WTC11 (cell line): ENCODE data around the gene ZNF324B. TPM values are rescaled to one million over a fixed set of nuclear protein-coding genes. Genes with fewer than 3 reads are reported as not detected.

Source experiments
- ATAC-seq: fragments of 200-7000 bp; cut with Tn5 transposase; 2 replicates; pipeline ENCODE4 v1.10.0; 2021; ENCODE audit warnings: mild to moderate bottlenecking, moderate library complexity
- CTCF ChIA-PET: fragments of 300-600 bp; sonication (Branson Sonifier 250); formaldehyde crosslinking; loops from one replicate; lab custom pipeline; 2021; ENCODE audit warnings: antibody characterized with exemption; lab: Charles Lee
- POLR2A ChIA-PET: fragments of 350-600 bp; sonication (Branson Sonifier 250); formaldehyde crosslinking; loops from one replicate; lab custom pipeline; 2021; ENCODE audit warnings: antibody characterized with exemption; lab: Charles Lee
- DNase-seq: peaks from one replicate; pipeline ENCODE4 v3.0.0; 2021; ENCODE audit warnings: low spot score
- H3K27ac Mint-ChIP-seq: 2 replicates; pipeline ENCODE4 v1.8.0; 2021; ENCODE audit warnings: mixed read lengths
- H3K27me3 Mint-ChIP-seq: 2 replicates; pipeline ENCODE4 v1.8.0; 2021; ENCODE audit warnings: low read depth, mild to moderate bottlenecking, moderate library complexity, mixed read lengths
- H3K36me3 Mint-ChIP-seq: 2 replicates; pipeline ENCODE4 v1.8.0; 2021; ENCODE audit warnings: mixed read lengths
- H3K4me1 Mint-ChIP-seq: 2 replicates; pipeline ENCODE4 v1.8.0; 2022; ENCODE audit warnings: mixed read lengths
- H3K4me3 Mint-ChIP-seq: 2 replicates; pipeline ENCODE4 v1.8.0; 2021; ENCODE audit warnings: mild to moderate bottlenecking, moderate library complexity, mixed read lengths
- H3K9me3 Mint-ChIP-seq: 2 replicates; pipeline ENCODE4 v1.8.0; 2021; ENCODE audit warnings: mixed read lengths
- AFF4 ChIP-seq: sonication (generic); formaldehyde crosslinking; IDR thresholded peaks from 2 replicates; pipeline ENCODE4 v1.8.1; 2023; ENCODE audit warnings: mild to moderate bottlenecking, missing genetic modification reagents, borderline replicate concordance
- AR ChIP-seq: fragments of 250-450 bp; sonication (Bioruptor Pico); IDR thresholded peaks from 2 replicates; pipeline ENCODE4 v1.9.0; 2021; ENCODE audit warnings: mild to moderate bottlenecking
- ATF6 ChIP-seq: sonication (generic); formaldehyde crosslinking; IDR thresholded peaks from 2 replicates; pipeline ENCODE4 v1.8.1; 2023; ENCODE audit warnings: mild to moderate bottlenecking, missing genetic modification reagents
- CDX4 ChIP-seq: fragments of 250-450 bp; sonication (Bioruptor Pico); IDR thresholded peaks from 2 replicates; pipeline ENCODE4 v1.9.0; 2021; ENCODE audit warnings: moderate library complexity, mild to moderate bottlenecking, inconsistent platforms, borderline replicate concordance
- E2F4 ChIP-seq: sonication (generic); formaldehyde crosslinking; IDR thresholded peaks from 2 replicates; pipeline ENCODE4 v1.8.1; 2022; ENCODE audit warnings: low read depth, mild to moderate bottlenecking, moderate library complexity, missing genetic modification reagents, borderline replicate concordance
- FOXP1 ChIP-seq: sonication (generic); formaldehyde crosslinking; IDR thresholded peaks from 2 replicates; pipeline ENCODE4 v1.8.0; 2022; ENCODE audit warnings: missing genetic modification reagents, mild to moderate bottlenecking, moderate library complexity, borderline replicate concordance
- GABPB1 ChIP-seq: sonication (generic); formaldehyde crosslinking; IDR thresholded peaks from 2 replicates; pipeline ENCODE4 v1.8.1; 2023; ENCODE audit warnings: mild to moderate bottlenecking, missing genetic modification reagents
- IRF1 ChIP-seq: sonication (generic); formaldehyde crosslinking; IDR thresholded peaks from 2 replicates; pipeline ENCODE4 v1.8.0; 2023; ENCODE audit warnings: missing genetic modification reagents
- MAX ChIP-seq: sonication (generic); formaldehyde crosslinking; IDR thresholded peaks from 2 replicates; pipeline ENCODE4 v1.8.0; 2022; ENCODE audit warnings: mild to moderate bottlenecking, missing genetic modification reagents
- NFE2L1 ChIP-seq: sonication (generic); formaldehyde crosslinking; IDR thresholded peaks from 2 replicates; pipeline ENCODE4 v1.8.1; 2023; ENCODE audit warnings: missing genetic modification reagents
- PREB ChIP-seq: sonication (generic); formaldehyde crosslinking; IDR thresholded peaks from 2 replicates; pipeline ENCODE4 v1.8.1; 2022; ENCODE audit warnings: mild to moderate bottlenecking, missing genetic modification reagents, moderate library complexity, borderline replicate concordance
- TEAD4 ChIP-seq: sonication (generic); formaldehyde crosslinking; IDR thresholded peaks from 2 replicates; pipeline ENCODE4 v1.8.0; 2022; ENCODE audit warnings: mild to moderate bottlenecking, missing genetic modification reagents
- TP53 ChIP-seq: sonication (generic); formaldehyde crosslinking; IDR thresholded peaks from 2 replicates; pipeline ENCODE4 v1.8.1; 2023; ENCODE audit warnings: mild to moderate bottlenecking, missing genetic modification reagents
- ZNF425 ChIP-seq: fragments of 250-450 bp; sonication (Bioruptor Pico); conservative IDR thresholded peaks from 2 replicates; pipeline ENCODE4 v1.9.0; 2021; ENCODE audit warnings: mild to moderate bottlenecking
- ZNF671 ChIP-seq: fragments of 250-450 bp; sonication (Bioruptor Pico); IDR thresholded peaks from 2 replicates; pipeline ENCODE4 v1.8.0; 2021; ENCODE audit warnings: mild to moderate bottlenecking
- total RNA-seq: library from RNA; stranded (reverse); gene quantifications from 3 replicates; pipeline ENCODE4 v1.2.3, GENCODE V29; 2021

ZNF324B gene
- total RNA-seq, 1 experiment from 2014 or later: 4.0 TPM

- TF ChIP-seq MAX (CRISPR knock-in tag): peak; percentile 62; the same call in 1 of the 2 replicates
- TF ChIP-seq GABPB1: peak; percentile 77
- TF ChIP-seq PREB (CRISPR knock-in tag): no peak
- no peak for TF ChIP-seq CDX4 (CRISPR knock-in tag)
- TF ChIP-seq ZNF425: no peak
- TF ChIP-seq AR (CRISPR knock-in tag): no peak
- TF ChIP-seq ATF6 (CRISPR knock-in tag): no peak
- no peak for TF ChIP-seq ZNF671 (CRISPR knock-in tag)
- no peak for TF ChIP-seq AFF4 (CRISPR knock-in tag)
- no peak for TF ChIP-seq TEAD4
Measured at GRCh38 chr19:58475714-58476497, 24.5 kb downstream of the ZNF324B start, which contains the start of gene ZNF446 (continued).

- no peaks in the 10 kb centered on the region for H3K9me3 Mint-ChIP-seq
- peaks cover 9% of the 10 kb centered on the region for H3K4me1 Mint-ChIP-seq
- DNase-seq (no peak), ATAC-seq (no peak)
- H3K27ac Mint-ChIP-seq: peak overlapping the region; percentile 50; the same call in 1 of the 2 replicates
- TF ChIP-seq FOXP1 (CRISPR knock-in tag) (peak; percentile 21; the same call in 1 of the 2 replicates), IRF1 (CRISPR knock-in tag) (no peak), NFE2L1 (CRISPR knock-in tag) (0 out of 2 replicates have a peak, but pooled peaks have one; percentile 46), E2F4 (0 out of 2 replicates have a peak, but pooled peaks have one; percentile 51), TP53 (CRISPR knock-in tag) (no peak)
- H3K4me3 Mint-ChIP-seq: peak overlapping the region; percentile 89
- CTCF ChIA-PET: interaction anchor here (1.0 kb wide), 1 partner anchor 19 kb away, joined by 4 read pairs; no protein-coding TSS in a partner anchor
- POLR2A ChIA-PET: no interaction called here
- no peaks in the 10 kb centered on the region for H3K36me3 Mint-ChIP-seq
- H3K27me3 Mint-ChIP-seq: no peaks in the 10 kb centered on the region; the same call in none of the 2 replicates
Measured at GRCh38 chr19:58476498-58477015, 25.1 kb downstream of the ZNF324B start.
